DLD1 (cell line): ENCODE results near the gene SVOPL.

Source experiments
- in situ Hi-C: cut with HindIII; loops from 2 replicates; pipeline ENCODE4 v1.10.0; 2017; ENCODE audit warnings: low sequenced_read_pairs

SVOPL gene

GRCh38 chr7:138565451-138566114, 135.6 kb downstream of the SVOPL start:
- in situ Hi-C loops: no loop called here

- in situ Hi-C loops: no loop called here
Measured at GRCh38 chr7:138565071-138565450, 136.1 kb downstream of the SVOPL start.

GRCh38 chr7:138564365-138564764, 136.8 kb downstream of the SVOPL start:
- in situ Hi-C loops: no loop called here

GRCh38 chr7:138563808-138564207, 137.4 kb downstream of the SVOPL start:
- in situ Hi-C loops: no loop called here

- in situ Hi-C loops: no loop called here
Measured at GRCh38 chr7:138559448-138559847, 141.7 kb downstream of the SVOPL start.

GRCh38 chr7:138556771-138557484, 144.2 kb downstream of the SVOPL start:
- in situ Hi-C loops: no loop called here

- in situ Hi-C loops: no loop called here
Measured at GRCh38 chr7:138555684-138556083, 145.5 kb downstream of the SVOPL start.

GRCh38 chr7:138554674-138555073, 146.5 kb downstream of the SVOPL start:
- in situ Hi-C loops: no loop called here

- in situ Hi-C loops: no loop called here
Measured at GRCh38 chr7:138553805-138554204, 147.4 kb downstream of the SVOPL start.

GRCh38 chr7:138551102-138551501, 150.1 kb downstream of the SVOPL start:
- in situ Hi-C loops: no loop called here

- in situ Hi-C loops: no loop called here
Measured at GRCh38 chr7:138550337-138550736, 150.8 kb downstream of the SVOPL start.

- in situ Hi-C loops: no loop called here
Measured at GRCh38 chr7:138549082-138549481, 152.1 kb downstream of the SVOPL start.

- in situ Hi-C loops: no loop called here
Measured at GRCh38 chr7:138546829-138547228, 154.3 kb downstream of the SVOPL start.

- in situ Hi-C loops: no loop called here
Measured at GRCh38 chr7:138546064-138546619, 155.0 kb downstream of the SVOPL start.

- in situ Hi-C loops: no loop called here
Measured at GRCh38 chr7:138545123-138545522, 156.0 kb downstream of the SVOPL start.
